IMR-90 (cell line): ENCODE results near the gene PSD2. TPM values are rescaled to one million over a fixed set of nuclear protein-coding genes. Genes with fewer than 3 reads are reported as not detected.

Source experiments
- ATAC-seq: fragments of 200-7000 bp; cut with Tn5 transposase; 2 replicates; pipeline ENCODE4 v1.9.1; 2020; ENCODE audit warnings: low read depth, mild to moderate bottlenecking, moderate library complexity
- BruUV-seq: library from RNA; stranded (reverse); fragments of 400-500 nt; replicated peaks from 2 replicates; lab custom pipeline; 2021; lab: Mats Ljungman, UMichigan
- CTCF ChIA-PET: fragments of 300-600 bp; formaldehyde crosslinking; extraction: SDS; loops from one replicate; lab custom pipeline; 2021; ENCODE audit warnings: antibody characterized with exemption; lab: Yijun Ruan, JAX
- POLR2A ChIA-PET: fragments of 300-600 bp; sonication (Branson Sonifier 250); formaldehyde crosslinking; loops from one replicate; lab custom pipeline; 2022; ENCODE audit warnings: antibody characterized with exemption; ENCODE audit not compliant: unreplicated experiment; lab: Charles Lee
- DNase-seq: peaks from one replicate; pipeline ENCODE4 v3.0.0; 2013
- H2AFZ ChIP-seq: replicated peaks from 2 replicates; pipeline ENCODE3; 2013; ENCODE audit warnings: low read length, mild to moderate bottlenecking; ENCODE audit not compliant: poor library complexity
- H2AK5ac ChIP-seq: 2 replicates; pipeline ENCODE4 v1.6.1; 2013; ENCODE audit warnings: low read depth, low read length, inconsistent platforms
- H2AK9ac ChIP-seq: replicated peaks from 2 replicates; pipeline ENCODE3; 2013; ENCODE audit warnings: mild to moderate bottlenecking, low read depth, low read length, moderate library complexity; ENCODE audit not compliant: poor library complexity
- H2BK120ac ChIP-seq: 2 replicates; pipeline ENCODE4 v1.6.1; 2013; ENCODE audit warnings: low read depth, low read length, inconsistent platforms
- H2BK15ac ChIP-seq: 3 replicates; pipeline ENCODE4 v1.6.1; 2013; ENCODE audit warnings: low read depth, low read length, inconsistent platforms
- H2BK20ac ChIP-seq: 2 replicates; pipeline ENCODE4 v1.6.1; 2013; ENCODE audit warnings: low read depth, mild to moderate bottlenecking, inconsistent platforms, low read length, moderate library complexity
- H2BK5ac ChIP-seq: 2 replicates; pipeline ENCODE4 v1.6.1; 2013; ENCODE audit warnings: mild to moderate bottlenecking, low read depth, low read length, inconsistent platforms; ENCODE audit not compliant: poor library complexity, severe bottlenecking
- H3K14ac ChIP-seq: replicated peaks from 2 replicates; pipeline ENCODE4 v1.6.1; 2013; ENCODE audit warnings: low read depth, low read length, inconsistent platforms
- H3K18ac ChIP-seq: 2 replicates; pipeline ENCODE4 v1.6.1; 2013; ENCODE audit warnings: low read depth, low read length, control low read depth
- H3K23ac ChIP-seq: 2 replicates; pipeline ENCODE4 v1.6.1; 2013; ENCODE audit warnings: low read depth, low read length, inconsistent platforms
- H3K27ac ChIP-seq: 2 replicates; pipeline ENCODE4 v1.5.1; 2013; ENCODE audit warnings: mild to moderate bottlenecking, control low read depth, low read length; ENCODE audit not compliant: insufficient read depth
- H3K27me3 ChIP-seq: 2 replicates; pipeline ENCODE4 v1.6.1; 2013; ENCODE audit warnings: low read length; ENCODE audit not compliant: control insufficient read depth, insufficient read depth
- H3K36me3 ChIP-seq: 2 replicates; pipeline ENCODE4 v1.6.1; 2013; ENCODE audit warnings: low read length, mixed read lengths; ENCODE audit not compliant: control insufficient read depth, insufficient read depth
- H3K4ac ChIP-seq: 2 replicates; pipeline ENCODE4 v1.6.1; 2013; ENCODE audit warnings: low read depth, low read length, inconsistent platforms
- H3K4me1 ChIP-seq: 2 replicates; pipeline ENCODE4 v1.6.1; 2013; ENCODE audit warnings: low read length, mixed read lengths; ENCODE audit not compliant: control insufficient read depth, insufficient read depth
- H3K4me2 ChIP-seq: 2 replicates; pipeline ENCODE4 v1.6.1; 2013; ENCODE audit warnings: low read depth, mild to moderate bottlenecking, control low read depth, low read length, moderate library complexity
- H3K4me3 ChIP-seq: 2 replicates; pipeline ENCODE4 v1.5.1; 2013; ENCODE audit warnings: low read depth, mild to moderate bottlenecking, control low read depth, low read length, moderate library complexity; ENCODE audit not compliant: insufficient read depth
- H3K56ac ChIP-seq: 2 replicates; pipeline ENCODE4 v1.6.1; 2013; ENCODE audit warnings: low read length, inconsistent platforms; ENCODE audit not compliant: insufficient read depth; ENCODE audit errors: extremely low read depth
- H3K79me1 ChIP-seq, 2 experiments: 2 replicates each; pipeline ENCODE4 v1.6.1; 2013; ENCODE audit warnings: low read length in 2 of 2, inconsistent platforms in 1 of 2, low read depth in 1 of 2
- H3K9ac ChIP-seq: 2 replicates; pipeline ENCODE4 v1.6.1; 2013; ENCODE audit warnings: low read depth, low read length, control low read depth
- H3K9me1 ChIP-seq: 2 replicates; pipeline ENCODE4 v1.6.1; 2013; ENCODE audit warnings: low read length, inconsistent platforms; ENCODE audit not compliant: insufficient read depth
- H3K9me3 ChIP-seq: 2 replicates; pipeline ENCODE4 v1.6.1; 2013; ENCODE audit warnings: low read length; ENCODE audit not compliant: control insufficient read depth, insufficient read depth
- H4K20me1 ChIP-seq: 2 replicates; pipeline ENCODE4 v1.6.1; 2013; ENCODE audit warnings: low read length, inconsistent platforms; ENCODE audit not compliant: insufficient read depth
- H4K5ac ChIP-seq: 2 replicates; pipeline ENCODE4 v1.6.1; 2013; ENCODE audit warnings: mild to moderate bottlenecking, low read depth, low read length, control low read depth
- H4K8ac ChIP-seq, 2 experiments: 2 replicates each; pipeline ENCODE4 v1.6.1; 2013; ENCODE audit warnings: low read depth in 2 of 2, low read length in 2 of 2, control low read depth in 1 of 2, inconsistent platforms in 1 of 2
- H4K91ac ChIP-seq: 2 replicates; pipeline ENCODE4 v1.6.1; 2013; ENCODE audit warnings: low read depth, low read length, inconsistent platforms; ENCODE audit not compliant: insufficient read depth
- CEBPB ChIP-seq: IDR thresholded peaks from 2 replicates; pipeline ENCODE4 v1.6.1; 2012; ENCODE audit warnings: low read depth, low read length, improper control_type of control experiment
- CHD1 ChIP-seq: IDR thresholded peaks from 2 replicates; pipeline ENCODE4 v1.6.1; 2012; ENCODE audit warnings: low read depth, low read length, improper control_type of control experiment
- ELK1 ChIP-seq: fragments of 150-350 bp; IDR thresholded peaks from 2 replicates; pipeline ENCODE4 v1.6.1; 2016; ENCODE audit warnings: low read depth, mild to moderate bottlenecking, low read length, moderate library complexity, borderline replicate concordance
- FOS ChIP-seq: fragments of 150-350 bp; IDR thresholded peaks from 2 replicates; pipeline ENCODE4 v1.6.1; 2016; ENCODE audit warnings: low read depth, low read length
- MAZ ChIP-seq: IDR thresholded peaks from 2 replicates; pipeline ENCODE4 v1.6.1; 2012; ENCODE audit warnings: low read depth, mild to moderate bottlenecking, low read length, improper control_type of control experiment, moderate library complexity, borderline replicate concordance
- MXI1 ChIP-seq: IDR thresholded peaks from 2 replicates; pipeline ENCODE4 v1.6.1; 2012; ENCODE audit warnings: low read depth, mild to moderate bottlenecking, low read length, moderate library complexity, borderline replicate concordance
- NFE2L2 ChIP-seq: fragments of 150-350 bp; IDR thresholded peaks from 2 replicates; pipeline ENCODE4 v1.6.1; 2016; ENCODE audit warnings: low read depth, mild to moderate bottlenecking, low read length
- POLR2A ChIP-seq: IDR thresholded peaks from 2 replicates; pipeline ENCODE4 v1.6.1; 2012; ENCODE audit warnings: mild to moderate bottlenecking, low read depth, low read length
- RAD21 ChIP-seq: IDR thresholded peaks from 2 replicates; pipeline ENCODE4 v1.6.1; 2012; ENCODE audit warnings: low read length, improper control_type of control experiment
- RCOR1 ChIP-seq: IDR thresholded peaks from 2 replicates; pipeline ENCODE4 v1.6.1; 2012; ENCODE audit warnings: mild to moderate bottlenecking, low read length, improper control_type of control experiment; ENCODE audit not compliant: insufficient replicate concordance
- RFX5 ChIP-seq: IDR thresholded peaks from 2 replicates; pipeline ENCODE4 v1.8.0; 2012; ENCODE audit warnings: low read depth, mild to moderate bottlenecking, low read length, moderate library complexity
- SMC3 ChIP-seq: fragments of 150-350 bp; IDR thresholded peaks from 2 replicates; pipeline ENCODE4 v1.6.1; 2016; ENCODE audit warnings: low read depth, mild to moderate bottlenecking, antibody characterized with exemption, low read length, moderate library complexity
- USF2 ChIP-seq: fragments of 150-350 bp; IDR thresholded peaks from 2 replicates; pipeline ENCODE4 v1.6.1; 2017; ENCODE audit warnings: mild to moderate bottlenecking, antibody characterized with exemption, low read length, low read depth
- WGBS, 2 experiments: methylation state at CpG; one replicate each; pipeline versions ENCODE4 v1.1.5 to v1.1.7; 2013; ENCODE audit warnings: missing lambda C conversion rate in 2 of 2; ENCODE audit not compliant: insufficient read length in 1 of 2; ENCODE audit errors: extremely low coverage in 2 of 2; 5-methylcytosine and 5-hydroxymethylcytosine counted together
- dilution Hi-C: fragments of 300-500 bp; cut with HindIII; formaldehyde crosslinking; loops from one replicate; pipeline ENCODE4 v1.14.3; 2018; ENCODE audit warnings: low sequenced_read_pairs; ENCODE audit not compliant: unreplicated experiment
- in situ Hi-C: fragments of 300-500 bp; cut with MboI; formaldehyde crosslinking; loops from 3 replicates; pipeline ENCODE4 v1.14.3; 2019; ENCODE audit warnings: low sequenced_read_pairs, inconsistent platforms, mixed read lengths
- intact Hi-C: fragments of 100-400 bp; cut with micrococcal nuclease; formaldehyde crosslinking; loops from 2 replicates; pipeline ENCODE4 v1.10.0; 2022
- polyA plus RNA-seq, 3 experiments: library from polyadenylated mRNA; depleted of rRNA; stranded (reverse); fragments of >200 nt; gene quantifications; 2 replicates each; pipeline ENCODE4 v1.2.3, GENCODE V29; 2012; ENCODE audit warnings: low replicate concordance in 1 of 3
- total RNA-seq: library from RNA; depleted of rRNA; stranded (reverse); fragments of >200 nt; gene quantifications from 2 replicates; pipeline ENCODE4 v1.2.3, GENCODE V29; 2012

PSD2 gene
- total and polyA plus RNA-seq, 2 of the 4 experiments (the other 2 are of a cell fraction): 0.05 TPM; not detected in 1

GRCh38 chr5:139880416-139881142, 85.0 kb downstream of the PSD2 start (continued):
- TF ChIP-seq CHD1: no peak

GRCh38 chr5:139881143-139881733, 85.6 kb downstream of the PSD2 start:
- Histone ChIP-seq H3K9me1 (no peaks in the 10 kb centered on the region), H3K27ac (no peak overlapping the region), H4K8ac (no peak overlapping the region), H3K36me3 (no peaks in the 10 kb centered on the region), H2AFZ (no peak overlapping the region), H2BK5ac (no peak overlapping the region), H3K4me2 (no peak overlapping the region), H3K56ac (no peak overlapping the region), H3K4me1 (peaks cover 7% of the 10 kb centered on the region; the same call in 1 of the 2 replicates), H2BK20ac (no peak overlapping the region), H3K14ac (no peak overlapping the region), H3K9me3 (no peaks in the 10 kb centered on the region), H3K79me1 (no peaks in the 10 kb centered on the region), H2BK15ac (no peak overlapping the region), H3K23ac (no peak overlapping the region), H2BK120ac (no peak overlapping the region), H2AK5ac (no peak overlapping the region), H4K91ac (no peak overlapping the region), H3K18ac (no peak overlapping the region), H4K5ac (no peak overlapping the region), H3K4me3 (no peak overlapping the region), H2AK9ac (no peak overlapping the region), H4K20me1 (no peaks in the 10 kb centered on the region; the same call in 1 of the 2 replicates), H3K4ac (no peak overlapping the region), H3K27me3 (peaks cover 77% of the 10 kb centered on the region), H3K9ac (no peak overlapping the region)
- DNase-seq (no peak), ATAC-seq (no peak)
- ChIA-PET POLR2A (interaction anchor here (0.6 kb wide), 1 partner anchor 267 kb away, joined by 10 read pairs; no protein-coding TSS in a partner anchor), CTCF (interaction anchor here (0.6 kb wide), 1 partner anchor 88 kb away, joined by 3 read pairs; no protein-coding TSS in a partner anchor)
- in situ Hi-C loops (no loop called here), intact Hi-C loops (no loop called here), dilution Hi-C loops (no loop called here)
- no TSS peak for BruUV-seq
- 76% methylated on average over 4 of the region's 5 CpGs; no CpG with 5 or more reads in 1 of the 2 experiments for WGBS, 2 experiments
- TF ChIP-seq MXI1 (no peak), NFE2L2 (no peak), FOS (no peak), ELK1 (no peak), MAZ (no peak), RCOR1 (no peak), POLR2A (no peak), CEBPB (no peak), USF2 (no peak), RFX5 (no peak), RAD21 (no peak), SMC3 (no peak)
